Measurements from ENCODE around the gene OR2Z1.

The OR2Z1 gene, protein sequence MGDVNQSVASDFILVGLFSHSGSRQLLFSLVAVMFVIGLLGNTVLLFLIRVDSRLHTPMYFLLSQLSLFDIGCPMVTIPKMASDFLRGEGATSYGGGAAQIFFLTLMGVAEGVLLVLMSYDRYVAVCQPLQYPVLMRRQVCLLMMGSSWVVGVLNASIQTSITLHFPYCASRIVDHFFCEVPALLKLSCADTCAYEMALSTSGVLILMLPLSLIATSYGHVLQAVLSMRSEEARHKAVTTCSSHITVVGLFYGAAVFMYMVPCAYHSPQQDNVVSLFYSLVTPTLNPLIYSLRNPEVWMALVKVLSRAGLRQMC

GRCh38 chr19:8721334-8721733 is at the start of gene OR2Z1:
TSS of gene OR2Z1 (plus strand) at chr19:8721634. CDS start at chr19:8731029, 9,395 bp downstream.
- no peak for DNase-seq (ENCODE audit: low read depth in 2 of 2)

DNA sequence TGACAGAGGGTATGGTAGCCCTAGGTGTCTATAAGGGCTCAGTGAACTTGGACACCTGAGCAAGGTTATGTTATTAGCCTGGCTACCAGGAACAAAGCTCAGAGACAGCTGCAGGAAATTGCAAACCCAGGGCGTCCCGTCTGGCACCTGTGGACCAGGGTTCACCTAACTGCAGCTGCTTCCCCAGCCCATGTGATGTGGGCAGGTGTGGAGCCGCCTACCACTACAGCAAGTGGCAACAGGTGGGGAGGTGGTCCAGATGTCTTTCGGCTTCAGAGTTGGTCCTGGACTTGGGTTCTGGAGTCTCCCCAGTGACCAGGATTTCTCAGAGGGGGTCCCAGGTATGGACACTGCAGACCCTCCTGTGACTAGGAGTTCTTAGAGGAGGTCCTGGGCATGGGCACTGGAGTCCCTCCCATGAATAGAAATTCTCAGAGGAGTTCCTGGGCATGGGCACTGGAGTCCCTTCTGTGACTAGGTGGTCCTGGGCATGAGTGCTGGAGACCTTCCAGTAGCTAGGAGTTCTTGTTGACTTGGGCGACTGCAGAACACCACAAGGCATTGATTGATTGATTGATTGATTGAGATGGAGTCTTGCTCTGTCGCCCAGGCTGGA is 48.0 kb upstream of the OR2Z1 start:
- DNase-seq (ENCODE audit: low read depth in 2 of 2) = no peak

GRCh38 chr19:8675066-8675465 is 46.4 kb upstream of the OR2Z1 start:
- no peak for DNase-seq (ENCODE audit: low read depth in 2 of 2)

- no peak for DNase-seq (ENCODE audit: low read depth in 2 of 2)
Measured at GRCh38 chr19:8678244-8678807, 43.1 kb upstream of the OR2Z1 start.

DNA sequence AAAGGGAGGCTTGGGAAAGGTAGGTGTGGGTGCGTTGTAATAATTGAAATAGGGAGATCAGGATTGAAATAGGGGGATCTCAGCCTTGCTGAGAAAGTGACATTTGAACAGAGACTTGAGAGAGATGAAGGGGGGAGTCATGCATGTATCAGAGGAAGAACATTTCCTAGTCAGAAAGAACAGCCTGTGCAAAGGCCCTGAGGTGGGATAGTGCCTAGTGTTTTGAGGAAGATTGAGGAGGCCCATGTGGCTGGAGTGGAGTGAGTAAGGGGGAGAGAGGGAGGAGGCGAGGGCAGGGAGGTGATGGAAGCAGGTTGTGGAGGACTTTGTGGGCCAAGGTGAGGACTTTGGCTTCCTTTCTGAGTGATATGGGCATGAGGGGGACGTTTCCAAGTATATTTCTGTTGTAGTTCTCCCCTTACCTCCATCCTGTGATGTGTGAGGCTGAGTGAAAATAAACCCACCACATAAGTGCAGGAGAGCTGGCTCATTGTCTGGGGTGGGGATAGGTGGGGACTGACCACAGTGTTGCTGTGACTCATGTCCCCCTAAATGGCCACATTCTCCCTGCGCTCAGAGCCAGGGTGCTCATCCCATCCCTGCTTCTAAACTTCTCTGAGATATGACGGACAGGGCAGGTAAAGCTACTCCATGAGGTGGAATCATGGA is 40.6 kb upstream of the OR2Z1 start:
- no peak for DNase-seq (ENCODE audit: low read depth in 2 of 2)

GRCh38 chr19:8681345-8682029 is 39.9 kb upstream of the OR2Z1 start:
- no peak for DNase-seq (ENCODE audit: low read depth in 2 of 2)

DNA sequence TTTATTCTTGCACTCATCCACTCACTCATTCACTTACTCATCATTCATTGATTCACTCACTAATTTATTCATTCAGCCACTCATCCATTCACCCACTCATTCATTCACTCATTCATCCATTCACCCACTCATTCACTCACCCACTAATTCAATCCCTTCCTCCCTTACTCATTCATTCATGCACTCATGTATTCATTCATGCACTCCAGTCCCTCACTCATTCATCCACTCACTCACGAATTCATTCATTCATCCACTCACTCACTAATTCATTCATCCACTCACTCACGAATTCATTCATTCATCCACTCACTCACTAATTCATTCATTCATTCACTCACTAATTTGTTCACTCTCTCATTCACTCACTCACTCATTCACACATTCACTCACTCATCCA is 39.0 kb upstream of the OR2Z1 start:
- no peak for DNase-seq (ENCODE audit: low read depth in 2 of 2)

GRCh38 chr19:8682931-8683330 is 38.5 kb upstream of the OR2Z1 start:
- no peak for DNase-seq (ENCODE audit: low read depth in 2 of 2)

DNA sequence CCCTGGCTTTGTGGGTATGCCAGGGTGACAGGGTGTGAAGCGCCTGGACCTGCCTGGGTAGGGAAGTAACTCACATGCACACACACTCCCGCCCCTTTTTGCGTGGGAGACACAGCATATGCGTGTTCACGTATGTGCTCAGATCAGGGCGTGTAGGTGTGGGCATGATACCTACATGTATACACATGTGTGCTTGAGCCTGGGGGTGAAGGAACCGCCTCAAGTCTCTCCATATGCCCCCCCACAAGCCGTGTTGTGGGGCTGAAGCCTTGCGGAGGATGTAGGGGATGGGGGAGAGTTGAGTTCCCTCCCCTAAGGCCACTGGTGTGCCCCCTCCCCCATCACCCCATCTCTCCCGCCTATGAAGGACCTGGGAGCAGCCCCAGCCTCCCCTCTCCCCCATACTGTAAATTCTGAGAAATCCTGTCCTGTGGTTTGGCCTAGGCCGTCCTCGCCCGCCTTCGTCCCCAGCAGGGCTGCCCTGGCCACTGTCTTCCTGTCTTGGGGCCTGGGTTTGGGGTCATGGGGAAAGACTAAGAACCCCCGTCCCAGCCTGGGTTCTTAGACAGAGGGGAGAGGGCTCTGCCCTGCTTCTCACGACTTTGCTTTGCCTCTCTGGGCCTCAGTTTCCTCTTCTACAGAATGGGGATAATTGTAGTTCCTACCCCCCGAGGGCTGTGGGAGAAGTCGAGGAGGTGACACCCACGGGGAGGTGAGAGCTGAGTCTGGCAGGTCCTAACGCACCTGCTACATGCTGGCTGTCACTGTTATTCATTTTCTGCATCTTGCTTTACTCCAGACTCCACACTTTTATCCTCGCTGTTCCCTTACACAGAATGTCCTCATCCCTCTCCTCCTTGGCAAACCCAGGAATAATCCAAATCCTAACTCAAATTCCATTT is 37.2 kb upstream of the OR2Z1 start:
- DNase-seq (ENCODE audit: low read depth in 2 of 2) = no peak

GRCh38 chr19:8686549-8686948 is 34.9 kb upstream of the OR2Z1 start:
- no peak for DNase-seq (ENCODE audit: low read depth in 2 of 2)

DNA sequence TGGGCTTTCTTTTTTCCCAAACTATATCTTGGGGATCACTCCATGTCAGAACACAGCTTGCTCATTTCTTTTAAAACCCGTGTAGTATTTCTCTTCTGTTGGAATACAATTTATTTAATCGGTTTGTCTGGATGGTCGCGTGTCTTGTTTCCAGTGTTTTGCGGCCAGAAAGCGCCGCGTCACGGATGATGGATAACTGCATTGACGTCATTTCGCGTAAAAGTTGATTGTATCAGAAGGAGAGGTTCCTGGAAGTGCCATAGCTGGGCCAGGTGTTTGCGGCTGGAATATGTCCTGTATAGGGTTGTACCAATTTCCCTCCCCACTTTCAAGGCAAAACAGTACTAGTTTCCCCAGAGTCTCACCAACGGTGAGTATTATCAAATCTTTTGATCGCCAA is 32.5 kb upstream of the OR2Z1 start:
- no peak for DNase-seq (ENCODE audit: low read depth in 2 of 2)

DNA sequence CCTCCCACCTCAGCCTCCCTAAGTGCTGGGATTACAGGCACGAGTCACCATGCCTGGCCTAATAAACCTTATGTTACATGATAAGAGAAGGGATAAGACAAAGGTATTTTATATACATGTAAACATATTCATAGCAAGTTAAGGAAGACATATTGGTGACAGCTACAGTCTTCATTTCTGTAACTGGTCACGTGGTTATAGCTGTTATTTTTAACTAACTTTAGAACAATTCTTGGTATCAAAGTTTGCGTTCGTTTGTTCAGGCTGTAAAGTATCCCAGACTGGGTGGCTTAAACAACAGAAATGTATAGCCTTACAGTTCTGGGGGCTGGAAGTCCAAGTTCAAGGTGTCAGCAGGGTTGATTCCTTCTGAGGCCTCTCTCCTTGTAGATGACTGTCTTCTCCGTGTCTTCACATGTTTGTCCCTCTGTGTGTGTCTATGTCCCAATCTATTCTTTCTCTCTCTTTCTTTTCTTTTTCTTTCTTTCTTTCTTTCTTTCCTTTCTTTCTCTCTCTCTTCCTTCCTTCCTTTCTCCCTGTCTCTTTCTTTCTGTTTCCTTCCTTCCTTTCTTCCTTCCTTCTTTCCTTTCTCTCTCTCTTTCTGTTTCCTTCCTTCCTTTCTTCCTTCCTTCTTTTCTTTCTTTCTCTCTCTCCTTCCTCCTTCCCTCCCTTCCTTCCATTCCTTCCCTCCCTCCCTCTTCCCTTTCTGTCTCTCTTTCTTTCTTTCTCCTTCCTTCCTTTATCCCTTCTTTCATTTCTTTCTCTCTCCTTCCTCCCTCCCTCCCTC is 30.5 kb upstream of the OR2Z1 start:
- DNase-seq (ENCODE audit: low read depth in 2 of 2) = no peak

DNA sequence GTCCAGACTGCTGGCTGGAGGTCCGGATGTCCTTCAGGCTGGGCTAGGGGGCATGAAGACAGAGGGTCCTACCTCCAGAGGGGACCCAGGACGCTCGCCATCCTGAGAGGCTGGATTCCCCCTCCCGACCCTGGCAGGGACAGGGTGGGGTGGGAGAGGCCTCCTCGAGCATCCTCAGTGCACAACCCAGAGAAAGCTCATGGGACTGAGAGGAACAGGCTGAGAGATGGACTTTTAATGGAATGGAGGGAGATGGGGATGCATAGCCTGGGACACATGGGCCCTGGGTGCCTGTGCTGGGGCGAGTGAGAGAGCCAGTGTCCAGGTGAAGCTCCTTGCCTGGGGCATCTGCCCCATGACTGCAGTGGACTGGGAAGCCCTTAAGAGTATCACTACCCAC is 25.9 kb upstream of the OR2Z1 start:
- DNase-seq (ENCODE audit: low read depth in 2 of 2) = no peak

DNA sequence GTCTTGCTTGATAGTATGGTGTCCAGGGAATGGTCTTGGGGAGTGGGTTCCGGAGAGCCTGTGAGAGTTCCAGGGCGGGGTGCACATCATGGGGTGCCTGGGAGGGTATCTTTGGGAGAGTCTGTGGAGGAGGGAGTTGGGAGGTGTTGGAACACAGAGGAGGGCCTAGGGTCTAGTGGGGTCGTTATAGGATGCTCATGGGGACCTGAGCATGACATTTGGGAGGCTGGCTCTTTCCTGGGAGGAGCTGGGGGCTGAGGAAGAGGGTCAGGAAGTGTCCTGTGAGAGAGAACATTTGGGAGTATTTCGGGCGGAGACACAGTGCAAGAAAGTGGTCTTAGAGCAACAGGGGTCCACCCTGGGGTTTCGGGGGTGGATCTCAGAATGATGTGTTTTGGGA is 25.5 kb upstream of the OR2Z1 start:
- DNase-seq (ENCODE audit: low read depth in 2 of 2) = no peak

DNA sequence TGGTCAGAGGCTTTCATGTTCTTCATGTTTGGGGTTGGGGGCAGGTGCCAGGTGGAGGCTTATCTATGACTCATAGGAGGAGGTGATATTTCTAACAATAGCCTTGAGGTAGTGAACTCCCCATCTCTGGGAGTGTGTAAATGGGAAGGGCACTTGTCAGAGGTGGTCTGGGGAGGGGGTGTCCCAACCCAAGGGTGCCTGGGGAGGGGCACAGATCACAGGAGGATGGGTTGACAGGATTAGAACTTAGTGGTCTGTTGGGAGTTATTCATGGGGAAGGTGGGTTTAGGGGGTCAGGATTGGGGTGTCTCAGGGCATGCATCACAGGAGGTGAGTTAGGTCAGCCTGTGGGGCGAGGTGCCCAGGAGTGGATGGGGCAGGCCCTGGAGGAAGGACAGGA is 24.4 kb upstream of the OR2Z1 start:
- DNase-seq (ENCODE audit: low read depth in 2 of 2) = peak in 1 of 2 donors; percentile 27

- DNase-seq (ENCODE audit: low read depth in 2 of 2) = no peak
Measured at GRCh38 chr19:8697671-8698432, 23.6 kb upstream of the OR2Z1 start.

GRCh38 chr19:8698433-8699063 is 22.9 kb upstream of the OR2Z1 start, which contains the start of gene ACTL9:
TSS of gene ACTL9 (minus strand) at chr19:8698795. CDS start at chr19:8698701, 94 bp downstream.
- DNase-seq (ENCODE audit: low read depth in 2 of 2) = no peak

DNA sequence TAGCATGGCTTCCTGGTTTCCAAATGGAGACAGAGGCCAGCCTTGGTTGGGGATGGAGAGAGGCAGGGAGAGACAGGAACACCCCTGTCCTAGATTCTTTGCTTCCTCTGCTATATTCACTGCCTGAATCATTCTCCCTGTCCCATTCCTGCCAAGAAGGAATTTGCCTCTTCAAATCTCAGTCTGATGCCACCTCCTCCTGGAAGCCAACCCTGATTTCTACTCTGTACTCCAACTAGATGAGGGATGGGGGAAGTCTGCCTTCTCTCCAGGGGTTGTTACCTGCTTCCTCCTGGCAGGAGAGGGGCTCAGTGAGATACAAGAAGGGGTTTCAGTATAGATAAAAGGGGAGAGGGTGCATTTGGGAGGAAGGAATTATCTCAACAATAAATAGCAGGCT is 21.5 kb upstream of the OR2Z1 start:
- DNase-seq (ENCODE audit: low read depth in 2 of 2) = no peak

- no peak for DNase-seq (ENCODE audit: low read depth in 2 of 2)
Measured at GRCh38 chr19:8700956-8701355, 20.5 kb upstream of the OR2Z1 start.
